Liver (tissue), 9 donors: ENCODE results near the gene NDUFAF5. TPM values are rescaled to one million over a fixed set of nuclear protein-coding genes. Genes with fewer than 3 reads are reported as not detected.
"Not testable (repeated sequence)": the region's sequence is repeated elsewhere in the genome, so short reads cannot be mapped to it uniquely, and the experiment has no call there.

ENCODE experiments used
- DNase-seq: peaks from one replicate; pipeline ENCODE4 v3.0.0-alpha.2; 2017; ENCODE audit warnings: low spot score
- H3K27ac ChIP-seq, 2 donors: one replicate each; pipeline ENCODE4 v1.7.0; 2013; ENCODE audit warnings: inconsistent platforms in 2 of 2, low read length in 2 of 2, control low read depth in 1 of 2, low read depth in 1 of 2, mild to moderate bottlenecking in 1 of 2
- H3K27me3 ChIP-seq, 4 donors: one replicate each; pipeline versions ENCODE4 v1.6.1 to v1.7.0; 2013; ENCODE audit warnings: low read length in 3 of 4, inconsistent platforms in 1 of 4, mild to moderate bottlenecking in 1 of 4, moderate library complexity in 1 of 4; ENCODE audit not compliant: control insufficient read depth in 4 of 4, insufficient read depth in 4 of 4
- H3K36me3 ChIP-seq, 4 donors: one replicate each; pipeline versions ENCODE4 v1.6.1 to v1.7.0; 2013; ENCODE audit warnings: low read length in 3 of 4, mild to moderate bottlenecking in 3 of 4, low read depth in 1 of 4, moderate library complexity in 1 of 4; ENCODE audit not compliant: control insufficient read depth in 4 of 4, insufficient read depth in 3 of 4
- H3K4me1 ChIP-seq, 4 donors: one replicate each; pipeline versions ENCODE4 v1.6.1 to v1.7.0; 2013; ENCODE audit warnings: low read length in 3 of 4, mild to moderate bottlenecking in 3 of 4, moderate library complexity in 1 of 4; ENCODE audit not compliant: control insufficient read depth in 4 of 4, insufficient read depth in 4 of 4
- H3K4me3 ChIP-seq, 3 donors: one replicate each; pipeline versions ENCODE4 v1.6.1 to v1.7.0; 2013; ENCODE audit warnings: low read length in 3 of 3, control low read depth in 1 of 3, low read depth in 1 of 3, mild to moderate bottlenecking in 1 of 3
- H3K9ac ChIP-seq, 2 donors: one replicate each; pipeline ENCODE4 v1.7.0; 2013; ENCODE audit warnings: low read length in 2 of 2, mild to moderate bottlenecking in 2 of 2, moderate library complexity in 2 of 2, control low read depth in 1 of 2, low read depth in 1 of 2
- H3K9me3 ChIP-seq, 4 donors: one replicate each; pipeline versions ENCODE4 v1.6.1 to v1.7.0; 2013; ENCODE audit warnings: low read length in 3 of 4; ENCODE audit not compliant: control insufficient read depth in 4 of 4
- ATF3 ChIP-seq: IDR thresholded peaks from 2 replicates; pipeline ENCODE4 v1.6.1; 2016; ENCODE audit warnings: antibody characterized with exemption
- CTCF ChIP-seq: fragments of 150-350 bp; IDR thresholded peaks from 2 replicates; pipeline ENCODE4 v1.5.1; 2017; ENCODE audit warnings: improper control_type of control experiment, low read depth, low read length; ENCODE audit not compliant: missing input control
- FOXA1 ChIP-seq: IDR thresholded peaks from 2 replicates; pipeline ENCODE4 v1.6.1; 2016; ENCODE audit warnings: antibody characterized with exemption
- GABPA ChIP-seq, 2 donors: IDR thresholded peaks in 1 of 2; conservative IDR thresholded peaks in 1 of 2; 2 replicates each; pipeline ENCODE4 v1.6.1; 2016; ENCODE audit warnings: antibody characterized with exemption in 2 of 2, mild to moderate bottlenecking in 1 of 2, moderate library complexity in 1 of 2
- HNF4G ChIP-seq: IDR thresholded peaks from 2 replicates; pipeline ENCODE4 v1.6.1; 2016; ENCODE audit warnings: antibody characterized with exemption
- REST ChIP-seq: IDR thresholded peaks from 2 replicates; pipeline ENCODE4 v1.6.1; 2016; ENCODE audit warnings: antibody characterized with exemption, mild to moderate bottlenecking
- RXRA ChIP-seq, 2 donors: IDR thresholded peaks; 2 replicates each; pipeline ENCODE4 v1.6.1; 2017 to 2018; ENCODE audit warnings: antibody characterized with exemption in 2 of 2, mild to moderate bottlenecking in 1 of 2
- SP1 ChIP-seq: IDR thresholded peaks from 2 replicates; pipeline ENCODE4 v1.6.1; 2018; ENCODE audit warnings: antibody characterized with exemption, mild to moderate bottlenecking
- WGBS: extraction: QIAGEN DNeasy Blood & Tissue Kit; methylation state at CpG from one replicate; pipeline ENCODE4 v1.1.7; 2013; 5-methylcytosine and 5-hydroxymethylcytosine counted together
- polyA plus RNA-seq, 2 donors: library from polyadenylated mRNA; stranded (reverse) in 1 of 2; unstranded in 1 of 2; fragments of 200-250 nt in 1 of 2; fragments of >200 nt in 1 of 2; fragmentation: Nextera tagmentation in 1 of 2; extraction: Ambion mirVana in 1 of 2; gene quantifications; one replicate each; pipeline versions ENCODE4 v1.2.1 to v1.2.3, GENCODE V29; 2013 to 2015
- total RNA-seq, 2 donors: library from RNA; depleted of rRNA; stranded (reverse); fragments of >200 nt; gene quantifications; one replicate each; pipeline ENCODE4 v1.2.3, GENCODE V29; 2014
- TF ChIP-seq, protein P1 (sequence below): IDR thresholded peaks from 2 replicates; pipeline ENCODE4 v1.6.1; 2016; ENCODE audit warnings: antibody characterized with exemption
- donor health status: healthy.
- donor health status: healthy.
- donor health status: healthy.
- donor health status: healthy.
- donor health status: healthy.

Gene NDUFAF5
- total and polyA plus RNA-seq, 4 donors: 6.6 to 15.9 (median 12.3) TPM

DNA sequence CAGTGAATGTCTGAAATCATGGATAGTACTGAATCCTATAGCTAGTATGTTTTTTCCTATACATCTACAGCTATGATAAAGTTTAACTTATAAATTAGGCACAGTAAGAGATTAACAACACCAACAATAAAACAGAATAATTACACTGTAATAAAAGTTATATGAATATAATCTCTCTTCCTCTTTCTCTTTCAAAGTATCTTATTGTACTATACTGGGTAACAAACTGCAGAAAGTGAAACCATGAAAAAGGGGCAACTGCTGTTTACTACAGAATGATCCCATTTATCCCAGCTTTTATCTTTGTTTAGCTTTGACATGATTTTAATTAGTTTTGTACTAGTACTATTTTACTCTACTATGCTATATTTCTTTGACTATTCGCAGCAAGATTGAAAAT, 25.9 kb upstream of the NDUFAF5 start:
- Histone ChIP-seq H3K9ac (no peak overlapping the region), H3K27me3 (no peaks in the 10 kb centered on the region), H3K36me3 (peaks cover 2 to 26% (median 16%) of the 10 kb centered on the region in 4 donors), H3K27ac (no peak overlapping the region), H3K9me3 (no peaks in the 10 kb centered on the region), H3K4me3 (no peak overlapping the region), H3K4me1 (no peaks in the 10 kb centered on the region)
- TF ChIP-seq CTCF: no peak
- no peak for TF ChIP-seq HNF4G
- no peak for DNase-seq
- WGBS: 88% methylated on average over 1 of the region's 1 CpG

- not testable (repeated sequence) for H3K27ac ChIP-seq, H3K4me1 ChIP-seq, H3K9ac ChIP-seq, H3K4me3 ChIP-seq, DNase-seq, H3K27me3 ChIP-seq, H3K9me3 ChIP-seq
- WGBS: 96% methylated on average over 31 of the region's 33 CpGs
- peaks cover 7 to 36% (median 21%) of the 10 kb centered on the region in 4 donors for H3K36me3 ChIP-seq
These were observed 24.3 kb upstream of the NDUFAF5 start for GRCh38 chr20:13760451-13760946.

DNA sequence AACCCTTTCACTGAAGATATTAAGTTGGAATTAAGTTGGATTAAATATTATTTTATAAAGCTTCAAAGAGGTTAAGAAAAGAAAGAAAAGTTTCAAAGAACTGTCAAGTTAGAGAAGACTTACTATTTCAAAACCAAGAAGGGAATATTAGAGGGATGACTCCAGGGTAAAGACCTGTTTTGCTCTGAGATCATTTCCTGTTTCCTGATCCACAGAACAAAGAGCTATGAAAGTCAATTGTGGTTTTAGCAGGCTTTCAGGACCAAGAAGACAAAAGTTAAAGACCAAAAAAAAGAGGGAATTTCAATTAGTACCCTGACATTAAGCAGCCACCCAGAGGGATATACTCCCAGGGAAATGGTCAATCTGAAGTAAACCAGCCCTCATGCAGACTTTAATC, 19.5 kb upstream of the NDUFAF5 start:
- Histone ChIP-seq H3K9ac (no peak overlapping the region), H3K27ac (no peak overlapping the region), H3K4me1 (no peaks in the 10 kb centered on the region), H3K36me3 (peaks cover 9 to 45% (median 30%) of the 10 kb centered on the region in 4 donors), H3K9me3 (no peaks in the 10 kb centered on the region), H3K4me3 (no peak overlapping the region), H3K27me3 (no peaks in the 10 kb centered on the region)
- no peak for DNase-seq
- TF ChIP-seq GABPA (IDR thresholded peaks at IDR 0.05 in 1 of 2, conservative IDR thresholded peaks at IDR 0.05 in 1 of 2): no peak
- TF ChIP-seq FOXA1: no peak
- TF ChIP-seq REST: no peak
- no peak for TF ChIP-seq ATF3
- no peak for TF ChIP-seq RXRA (IDR thresholded peaks at IDR 0.05)
- TF ChIP-seq SP1: no peak
- no peak for TF ChIP-seq CTCF
- TF ChIP-seq, protein P1, sequence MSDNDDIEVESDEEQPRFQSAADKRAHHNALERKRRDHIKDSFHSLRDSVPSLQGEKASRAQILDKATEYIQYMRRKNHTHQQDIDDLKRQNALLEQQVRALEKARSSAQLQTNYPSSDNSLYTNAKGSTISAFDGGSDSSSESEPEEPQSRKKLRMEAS: no peak
